Inflammatory macrophage treated with lipopolysaccharide for 1 hour (primary cell): ENCODE measurements around the gene HBE1.
A peak's percentile ranks its signal among the peaks of the same experiment; 100 is the strongest.
"Not testable (repeated sequence)": the region's sequence is repeated elsewhere in the genome, so short reads cannot be mapped to it uniquely, and the experiment has no call there.

Experiments
- DNase-seq, 2 donors: peaks; one replicate each; pipeline ENCODE4 v3.0.0-alpha.2; 2020 to 2022

Gene HBE1

DNA sequence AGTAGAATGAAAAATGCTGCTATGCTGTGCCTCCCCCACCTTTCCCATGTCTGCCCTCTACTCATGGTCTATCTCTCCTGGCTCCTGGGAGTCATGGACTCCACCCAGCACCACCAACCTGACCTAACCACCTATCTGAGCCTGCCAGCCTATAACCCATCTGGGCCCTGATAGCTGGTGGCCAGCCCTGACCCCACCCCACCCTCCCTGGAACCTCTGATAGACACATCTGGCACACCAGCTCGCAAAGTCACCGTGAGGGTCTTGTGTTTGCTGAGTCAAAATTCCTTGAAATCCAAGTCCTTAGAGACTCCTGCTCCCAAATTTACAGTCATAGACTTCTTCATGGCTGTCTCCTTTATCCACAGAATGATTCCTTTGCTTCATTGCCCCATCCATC, 14.9 kb upstream of the HBE1 start:
- no peak for DNase-seq

GRCh38 chr11:5283882-5284281, 14.1 kb upstream of the HBE1 start:
- no peak for DNase-seq

- no peak for DNase-seq
Observed at GRCh38 chr11:5283086-5283485, 13.3 kb upstream of the HBE1 start.

DNA sequence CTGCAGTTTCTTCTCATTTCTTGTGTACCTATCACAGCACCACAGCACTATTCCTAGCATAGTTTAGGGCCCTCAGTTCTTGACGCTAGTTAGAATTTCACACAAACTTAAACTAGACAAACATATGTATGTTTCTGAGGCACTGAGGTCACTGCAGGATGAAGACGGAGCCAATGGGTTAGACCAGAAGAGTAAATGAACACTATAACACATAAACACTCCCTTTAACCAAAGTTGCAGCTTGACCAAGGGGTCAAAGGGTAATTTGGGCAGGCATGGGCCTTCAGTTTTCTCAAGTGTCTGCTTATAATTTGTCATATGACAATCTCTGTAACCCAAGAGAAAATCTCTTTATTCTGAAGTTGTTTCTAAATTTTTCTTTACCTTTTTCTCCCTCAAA, 12.9 kb upstream of the HBE1 start:
- DNase-seq, result no peak

- no peak for DNase-seq
Observed at GRCh38 chr11:5281596-5281995, 11.9 kb upstream of the HBE1 start.

- peak; percentile 66 to 67 for DNase-seq
Observed at GRCh38 chr11:5280582-5281102, 10.9 kb upstream of the HBE1 start.

DNA sequence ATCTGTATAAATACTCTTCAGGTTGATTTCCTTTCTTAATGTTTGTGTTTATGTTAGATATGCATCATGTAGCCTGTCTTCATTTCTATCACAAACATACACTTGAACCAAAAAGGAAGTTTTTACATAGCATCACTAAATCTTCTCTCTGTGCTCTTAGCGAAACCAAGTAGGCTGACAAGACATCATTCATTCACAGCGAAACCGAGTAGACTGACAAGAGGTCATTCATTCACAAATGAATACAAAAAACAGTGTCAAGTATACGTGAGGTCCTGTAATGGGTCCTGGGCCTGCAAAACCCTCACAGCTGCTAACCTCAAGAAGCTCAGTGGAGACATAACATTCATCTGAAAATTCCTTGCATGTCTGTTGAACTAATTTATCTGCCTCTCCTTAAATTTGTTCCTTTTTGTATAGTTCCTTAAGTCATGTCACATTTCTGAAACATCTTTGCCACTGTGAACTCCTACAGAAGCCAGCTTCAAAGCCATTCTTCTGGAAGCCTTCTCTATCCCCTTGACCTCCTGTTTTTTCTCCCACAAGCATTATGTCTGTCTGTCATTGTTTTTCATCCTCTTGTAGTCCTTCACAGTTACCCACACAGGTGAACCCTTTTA, 9.8 kb upstream of the HBE1 start:
- no peak for DNase-seq

GRCh38 chr11:5277807-5278382, 8.2 kb upstream of the HBE1 start:
- no peak for DNase-seq

DNA sequence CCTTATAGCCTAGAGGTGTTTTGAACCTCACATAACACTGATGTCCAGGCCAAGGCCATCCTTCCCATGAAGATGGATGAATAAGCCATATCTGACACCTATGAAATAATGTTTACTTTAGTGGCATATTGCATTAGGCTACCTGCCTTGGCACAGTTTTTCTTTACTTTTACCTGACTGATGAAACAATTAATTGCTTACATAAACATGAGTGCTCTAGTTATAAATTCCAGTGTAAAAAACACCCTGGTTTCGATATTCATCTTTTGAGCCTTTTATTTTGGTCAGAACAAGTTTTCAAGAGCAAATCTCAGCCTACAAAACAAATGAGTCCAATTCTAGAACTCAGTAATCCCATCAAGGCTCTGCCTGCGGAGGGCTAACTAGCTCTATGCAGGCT, 7.0 kb upstream of the HBE1 start:
- DNase-seq, result no peak

- DNase-seq, result no peak
Observed at GRCh38 chr11:5275369-5276110, 5.8 kb upstream of the HBE1 start.

DNA sequence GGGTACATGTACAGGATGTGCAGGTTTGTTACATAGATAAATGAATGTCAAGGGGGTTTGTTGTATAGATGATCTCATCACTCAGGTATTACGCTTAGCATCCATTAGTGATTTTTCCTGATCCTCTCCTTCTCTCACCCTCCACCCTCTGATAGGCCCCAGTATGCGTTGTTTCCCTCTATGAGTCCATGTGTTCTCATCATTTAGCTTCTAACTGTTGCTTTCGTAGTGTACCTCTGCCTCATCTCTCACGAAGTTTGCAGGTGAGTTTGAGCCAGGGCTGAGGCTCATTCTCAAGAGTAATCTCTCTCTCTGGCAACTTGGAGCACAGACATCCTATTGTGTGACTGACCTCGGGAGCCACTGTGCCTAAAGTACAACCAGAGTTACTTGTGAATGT, 4.7 kb upstream of the HBE1 start:
- DNase-seq, result no peak

DNA sequence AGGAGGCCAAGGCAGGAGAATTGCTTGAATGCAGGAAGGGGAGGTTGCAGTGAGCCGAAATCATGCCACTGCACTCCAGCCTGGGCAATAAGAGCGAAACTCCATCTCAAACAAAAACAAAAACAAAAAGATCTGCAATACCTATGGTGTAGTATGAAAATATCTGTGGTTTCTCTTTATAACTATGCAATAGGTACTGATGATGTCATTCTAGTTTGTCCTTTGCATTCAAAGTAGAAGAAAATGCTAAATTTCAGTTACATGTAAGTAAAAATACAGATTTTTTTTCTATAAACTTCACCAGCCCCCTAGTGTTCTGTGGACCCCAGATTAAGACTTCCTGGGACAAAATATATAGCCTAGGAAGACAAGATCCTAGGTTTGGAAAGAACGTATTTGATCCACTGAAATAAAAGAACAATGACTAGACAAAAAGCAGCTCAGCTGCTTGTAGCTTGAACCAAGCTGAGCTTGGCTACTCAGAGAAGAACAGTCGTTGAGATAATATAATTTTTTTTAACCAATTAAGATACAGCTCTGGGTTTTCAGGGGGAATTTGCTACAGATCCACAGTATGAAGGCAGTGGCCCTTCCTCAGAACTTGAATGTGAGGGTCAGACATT, 2.8 kb upstream of the HBE1 start:
- no peak for DNase-seq

GRCh38 chr11:5267033-5267563, 2.6 kb downstream of the HBE1 start:
- DNase-seq, result no peak

GRCh38 chr11:5266609-5267008, 3.1 kb downstream of the HBE1 start:
- DNase-seq, result no peak

DNA sequence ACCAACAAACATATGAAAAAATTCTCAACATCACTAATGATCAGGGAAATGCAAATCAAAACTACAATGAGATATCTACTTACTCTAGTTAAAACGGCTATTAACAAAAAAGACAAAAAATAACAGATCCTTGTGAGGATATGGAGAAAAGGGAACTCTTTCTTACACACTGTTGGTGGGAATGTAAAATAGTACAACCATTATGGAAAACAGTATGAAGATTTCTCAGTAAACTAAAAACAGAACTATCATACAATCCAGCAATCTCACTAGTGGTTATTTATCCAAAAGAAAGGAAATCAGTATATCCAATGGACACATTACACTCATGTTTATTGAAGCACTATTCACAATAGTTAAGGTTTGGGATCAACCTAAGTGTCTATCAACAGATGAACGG, 3.9 kb downstream of the HBE1 start:
- no peak for DNase-seq

DNA sequence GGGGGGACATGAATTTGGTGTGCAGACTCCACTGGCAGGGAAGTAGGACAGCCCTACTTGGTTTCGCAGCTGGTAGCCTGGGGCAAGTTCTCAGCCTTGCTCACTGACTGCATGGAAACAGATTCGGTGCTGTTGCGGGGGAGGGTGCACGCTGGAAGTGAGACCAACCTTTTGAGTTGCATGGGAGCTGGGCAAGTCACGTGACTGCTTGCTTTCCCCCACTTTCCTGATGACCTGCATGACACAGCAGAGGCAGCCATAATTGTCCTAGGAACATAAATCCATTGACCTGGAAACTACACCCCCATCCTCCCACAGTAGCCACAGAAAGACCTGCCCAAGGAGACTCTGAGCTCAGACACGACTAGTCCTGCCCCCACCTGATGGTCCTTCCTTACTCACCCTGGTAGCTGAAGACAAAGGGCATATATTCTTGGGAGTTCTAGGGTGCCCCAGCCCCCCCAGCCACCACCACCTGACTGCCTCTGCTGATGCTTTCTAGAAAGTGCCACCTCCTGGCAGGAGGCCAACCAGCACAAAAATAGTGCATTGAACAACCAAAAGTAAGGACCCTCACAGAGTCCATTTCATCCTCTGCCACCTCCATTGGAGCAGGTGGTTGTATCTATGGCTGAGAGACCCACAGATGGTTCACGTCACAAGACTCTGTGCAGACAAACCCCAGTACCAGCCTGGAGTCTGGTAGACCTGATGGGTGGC, 11.0 kb downstream of the HBE1 start:
- DNase-seq, result no peak

- DNase-seq, result no peak
Observed at GRCh38 chr11:5257296-5257695, 12.4 kb downstream of the HBE1 start.

- DNase-seq, result not testable (repeated sequence)
Observed at GRCh38 chr11:5254646-5255413, 14.9 kb downstream of the HBE1 start, which contains the start of gene HBG2. TSS of gene HBG2 (minus strand) at chr11:5254781. CDS start at chr11:5254728, 53 bp downstream.

DNA sequence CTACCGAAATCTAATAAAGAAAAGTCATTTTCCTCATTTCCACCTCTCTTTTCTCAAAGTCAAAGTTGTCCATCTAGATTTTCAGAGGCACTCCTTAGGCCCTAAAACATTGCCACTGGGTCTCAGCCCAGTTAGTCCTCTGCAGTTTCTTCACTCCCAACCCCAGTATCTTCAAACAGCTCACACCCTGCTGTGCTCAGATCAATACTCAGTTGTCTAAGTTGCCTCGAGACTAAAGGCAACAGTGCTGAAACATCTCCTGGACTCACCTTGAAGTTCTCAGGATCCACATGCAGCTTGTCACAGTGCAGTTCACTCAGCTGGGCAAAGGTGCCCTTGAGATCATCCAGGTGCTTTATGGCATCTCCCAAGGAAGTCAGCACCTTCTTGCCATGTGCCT, 15.7 kb downstream of the HBE1 start:
- not testable (repeated sequence) for DNase-seq

GRCh38 chr11:5253440-5253839, 16.3 kb downstream of the HBE1 start:
- DNase-seq, result not testable (repeated sequence)

DNA sequence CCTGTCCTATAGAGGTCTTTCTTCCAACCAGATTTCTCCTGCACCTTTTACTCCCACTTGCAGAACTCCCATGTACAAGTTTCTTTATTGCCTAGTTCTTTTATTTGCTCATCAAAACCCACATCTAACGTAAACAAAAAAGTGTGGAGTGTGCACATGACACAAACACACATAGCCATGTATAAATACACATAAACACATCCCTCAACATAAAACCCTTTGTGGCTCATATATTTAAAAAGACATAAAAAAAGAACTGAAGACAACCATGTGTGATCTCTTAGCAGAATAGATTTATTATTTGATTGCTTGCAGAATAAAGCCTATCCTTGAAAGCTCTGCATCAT, 16.9 kb downstream of the HBE1 start:
- DNase-seq, result no peak
